ENCODE data around the gene POU2AF3. TPM values are rescaled to one million over a fixed set of nuclear protein-coding genes. Genes with fewer than 3 reads are reported as not detected.
"Not testable (repeated sequence)": the region's sequence is repeated elsewhere in the genome, so short reads cannot be mapped to it uniquely, and the experiment has no call there.

Gene POU2AF3
- polyA plus RNA-seq, 1 donor (not counting 4 experiments of a cell fraction or from before 2014, with no cell fraction given) = not detected

DNA sequence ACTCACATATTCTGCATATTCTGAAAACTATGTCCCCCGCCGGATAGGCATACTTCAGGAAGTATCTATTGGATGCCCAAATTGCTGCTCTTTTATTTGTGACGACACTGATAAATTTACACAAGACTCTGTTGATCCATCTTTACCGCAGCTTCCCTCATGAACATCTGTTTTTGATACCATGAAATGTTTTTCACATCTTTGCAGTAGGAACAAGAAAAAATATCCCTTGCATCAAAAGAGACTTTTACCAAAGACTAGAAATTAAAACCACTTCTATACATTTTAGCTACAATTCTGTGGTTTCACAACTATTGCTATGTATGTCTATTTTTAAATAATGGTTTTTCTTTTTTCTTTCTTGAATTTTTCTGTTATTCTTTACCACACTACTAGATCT is 37.5 kb upstream of the POU2AF3 start:
- Histone ChIP-seq H3K4me3 (ENCODE audit: control insufficient read depth in 2 of 3, extremely low read depth in 1 of 3, insufficient read depth in 2 of 3, low read depth in 1 of 3, low read length in 3 of 3) (no peak overlapping the region), H3K36me3 (ENCODE audit: control insufficient read depth in 2 of 2, extremely low read depth in 1 of 2, insufficient read depth in 2 of 2, low read length in 2 of 2) (no peaks in the 10 kb centered on the region), H3K79me2 (ENCODE audit: control insufficient read depth, insufficient read depth, low read length) (no peaks in the 10 kb centered on the region), H2AFZ (ENCODE audit: control insufficient read depth, low read length) (no peak overlapping the region), H3K9me3 (ENCODE audit: control insufficient read depth, low read depth, low read length) (no peaks in the 10 kb centered on the region), H3K27me3 (ENCODE audit: control insufficient read depth, extremely low read depth, insufficient read depth, low read length) (no peaks in the 10 kb centered on the region), H3K9me1 (ENCODE audit: control insufficient read depth, extremely low read depth, insufficient read depth, low read length) (no peaks in the 10 kb centered on the region), H3K9ac (ENCODE audit: control insufficient read depth, extremely low read depth, insufficient read depth, low read length) (no peak overlapping the region), H4K20me1 (ENCODE audit: control insufficient read depth, extremely low read depth, insufficient read depth, low read length) (no peaks in the 10 kb centered on the region), H3K27ac (ENCODE audit: control insufficient read depth, insufficient read depth, low read length) (no peak overlapping the region), H3K4me2 (ENCODE audit: control insufficient read depth, extremely low read depth, insufficient read depth, low read depth, low read length) (no peak overlapping the region), H3K4me1 (ENCODE audit: control insufficient read depth, extremely low read depth, insufficient read depth, low read length) (no peaks in the 10 kb centered on the region)
- DNase-seq (ENCODE audit: low read depth, low spot score) (no peak), FAIRE-seq (no peak)
- dilution Hi-C loops (cut with MboI; ENCODE audit: extremely low pct_ligation_motif_present, low sequenced_read_pairs) = no loop called here
- TF ChIP-seq EZH2 (IDR thresholded peaks at IDR 0.05; ENCODE audit: low read length) = no peak

GRCh38 chr11:111264646-111265045 is 33.7 kb upstream of the POU2AF3 start:
- Histone ChIP-seq H3K9ac (ENCODE audit: control insufficient read depth, extremely low read depth, insufficient read depth, low read length) (no peak overlapping the region), H2AFZ (ENCODE audit: control insufficient read depth, low read length) (no peak overlapping the region), H3K4me1 (ENCODE audit: control insufficient read depth, extremely low read depth, insufficient read depth, low read length) (no peaks in the 10 kb centered on the region), H3K9me3 (ENCODE audit: control insufficient read depth, low read depth, low read length) (no peaks in the 10 kb centered on the region), H3K27ac (ENCODE audit: control insufficient read depth, insufficient read depth, low read length) (no peak overlapping the region), H3K27me3 (ENCODE audit: control insufficient read depth, extremely low read depth, insufficient read depth, low read length) (no peaks in the 10 kb centered on the region), H3K4me3 (ENCODE audit: control insufficient read depth in 2 of 3, extremely low read depth in 1 of 3, insufficient read depth in 2 of 3, low read depth in 1 of 3, low read length in 3 of 3) (no peak overlapping the region), H4K20me1 (ENCODE audit: control insufficient read depth, extremely low read depth, insufficient read depth, low read length) (no peaks in the 10 kb centered on the region), H3K36me3 (ENCODE audit: control insufficient read depth in 2 of 2, extremely low read depth in 1 of 2, insufficient read depth in 2 of 2, low read length in 2 of 2) (no peaks in the 10 kb centered on the region), H3K9me1 (ENCODE audit: control insufficient read depth, extremely low read depth, insufficient read depth, low read length) (no peaks in the 10 kb centered on the region), H3K4me2 (ENCODE audit: control insufficient read depth, extremely low read depth, insufficient read depth, low read depth, low read length) (no peak overlapping the region), H3K79me2 (ENCODE audit: control insufficient read depth, insufficient read depth, low read length) (no peaks in the 10 kb centered on the region)
- FAIRE-seq (no peak), DNase-seq (ENCODE audit: low read depth, low spot score) (no peak)
- dilution Hi-C loops (cut with MboI; ENCODE audit: extremely low pct_ligation_motif_present, low sequenced_read_pairs) = no loop called here
- TF ChIP-seq EZH2 (IDR thresholded peaks at IDR 0.05; ENCODE audit: low read length) = no peak
- TF ChIP-seq, protein P1, sequence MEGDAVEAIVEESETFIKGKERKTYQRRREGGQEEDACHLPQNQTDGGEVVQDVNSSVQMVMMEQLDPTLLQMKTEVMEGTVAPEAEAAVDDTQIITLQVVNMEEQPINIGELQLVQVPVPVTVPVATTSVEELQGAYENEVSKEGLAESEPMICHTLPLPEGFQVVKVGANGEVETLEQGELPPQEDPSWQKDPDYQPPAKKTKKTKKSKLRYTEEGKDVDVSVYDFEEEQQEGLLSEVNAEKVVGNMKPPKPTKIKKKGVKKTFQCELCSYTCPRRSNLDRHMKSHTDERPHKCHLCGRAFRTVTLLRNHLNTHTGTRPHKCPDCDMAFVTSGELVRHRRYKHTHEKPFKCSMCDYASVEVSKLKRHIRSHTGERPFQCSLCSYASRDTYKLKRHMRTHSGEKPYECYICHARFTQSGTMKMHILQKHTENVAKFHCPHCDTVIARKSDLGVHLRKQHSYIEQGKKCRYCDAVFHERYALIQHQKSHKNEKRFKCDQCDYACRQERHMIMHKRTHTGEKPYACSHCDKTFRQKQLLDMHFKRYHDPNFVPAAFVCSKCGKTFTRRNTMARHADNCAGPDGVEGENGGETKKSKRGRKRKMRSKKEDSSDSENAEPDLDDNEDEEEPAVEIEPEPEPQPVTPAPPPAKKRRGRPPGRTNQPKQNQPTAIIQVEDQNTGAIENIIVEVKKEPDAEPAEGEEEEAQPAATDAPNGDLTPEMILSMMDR (optimal IDR thresholded peaks at IDR 0.05 in 1 of 3, IDR thresholded peaks at IDR 0.05 in 1 of 3, conservative IDR thresholded peaks at IDR 0.05 in 1 of 3; ENCODE audit: extremely low read depth in 1 of 3, insufficient read depth in 2 of 3, low read length in 3 of 3) = no peak

DNA sequence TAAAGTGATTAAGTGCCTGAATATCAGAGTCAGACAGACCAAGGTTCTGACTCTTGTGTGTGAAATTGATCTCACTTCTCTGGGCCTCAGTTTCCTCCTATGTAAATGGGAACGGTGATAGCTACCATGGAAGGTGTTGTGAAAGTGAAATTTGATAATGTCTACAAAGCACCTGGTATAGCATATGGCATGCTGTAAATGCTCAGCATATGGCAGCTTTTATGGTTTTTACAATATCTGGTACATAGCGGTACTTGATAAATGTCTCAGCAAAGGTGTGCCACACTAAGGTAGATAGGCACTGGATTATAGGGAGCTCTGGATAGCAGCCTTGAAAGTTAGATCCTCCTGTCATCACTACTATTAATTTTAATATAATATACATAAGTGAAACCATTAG is 32.9 kb upstream of the POU2AF3 start:
- no peak for TF ChIP-seq EZH2 (IDR thresholded peaks at IDR 0.05; ENCODE audit: low read length)
- TF ChIP-seq, protein P1 (optimal IDR thresholded peaks at IDR 0.05 in 1 of 3, IDR thresholded peaks at IDR 0.05 in 1 of 3, conservative IDR thresholded peaks at IDR 0.05 in 1 of 3; ENCODE audit: extremely low read depth in 1 of 3, insufficient read depth in 2 of 3, low read length in 3 of 3) = no peak
- no peak overlapping the region for H3K9ac ChIP-seq (ENCODE audit: control insufficient read depth, extremely low read depth, insufficient read depth, low read length)
- no peak overlapping the region for H2AFZ ChIP-seq (ENCODE audit: control insufficient read depth, low read length)
- H3K36me3 ChIP-seq (ENCODE audit: control insufficient read depth in 2 of 2, extremely low read depth in 1 of 2, insufficient read depth in 2 of 2, low read length in 2 of 2) = no peaks in the 10 kb centered on the region
- H3K27me3 ChIP-seq (ENCODE audit: control insufficient read depth, extremely low read depth, insufficient read depth, low read length) = no peaks in the 10 kb centered on the region
- H3K4me2 ChIP-seq (ENCODE audit: control insufficient read depth, extremely low read depth, insufficient read depth, low read depth, low read length) = no peak overlapping the region
- FAIRE-seq = no peak
- H3K27ac ChIP-seq (ENCODE audit: control insufficient read depth, insufficient read depth, low read length) = no peak overlapping the region
- H3K9me3 ChIP-seq (ENCODE audit: control insufficient read depth, low read depth, low read length) = no peaks in the 10 kb centered on the region
- dilution Hi-C loops (cut with MboI; ENCODE audit: extremely low pct_ligation_motif_present, low sequenced_read_pairs) = no loop called here
- H3K79me2 ChIP-seq (ENCODE audit: control insufficient read depth, insufficient read depth, low read length) = no peaks in the 10 kb centered on the region
- no peaks in the 10 kb centered on the region for H3K9me1 ChIP-seq (ENCODE audit: control insufficient read depth, extremely low read depth, insufficient read depth, low read length)
- H3K4me1 ChIP-seq (ENCODE audit: control insufficient read depth, extremely low read depth, insufficient read depth, low read length) = no peaks in the 10 kb centered on the region
- no peaks in the 10 kb centered on the region for H4K20me1 ChIP-seq (ENCODE audit: control insufficient read depth, extremely low read depth, insufficient read depth, low read length)
- DNase-seq (ENCODE audit: low read depth, low spot score) = no peak
- no peak overlapping the region for H3K4me3 ChIP-seq (ENCODE audit: control insufficient read depth in 2 of 3, extremely low read depth in 1 of 3, insufficient read depth in 2 of 3, low read depth in 1 of 3, low read length in 3 of 3)

- H3K9me1 ChIP-seq (ENCODE audit: control insufficient read depth, extremely low read depth, insufficient read depth, low read length); H3K9ac ChIP-seq (ENCODE audit: control insufficient read depth, extremely low read depth, insufficient read depth, low read length); H3K4me2 ChIP-seq (ENCODE audit: control insufficient read depth, extremely low read depth, insufficient read depth, low read depth, low read length); H3K4me3 ChIP-seq (ENCODE audit: control insufficient read depth in 2 of 3, extremely low read depth in 1 of 3, insufficient read depth in 2 of 3, low read depth in 1 of 3, low read length in 3 of 3); DNase-seq (ENCODE audit: low read depth, low spot score); H4K20me1 ChIP-seq (ENCODE audit: control insufficient read depth, extremely low read depth, insufficient read depth, low read length); H2AFZ ChIP-seq (ENCODE audit: control insufficient read depth, low read length); H3K79me2 ChIP-seq (ENCODE audit: control insufficient read depth, insufficient read depth, low read length); H3K9me3 ChIP-seq (ENCODE audit: control insufficient read depth, low read depth, low read length); FAIRE-seq; H3K27ac ChIP-seq (ENCODE audit: control insufficient read depth, insufficient read depth, low read length); H3K27me3 ChIP-seq (ENCODE audit: control insufficient read depth, extremely low read depth, insufficient read depth, low read length); H3K36me3 ChIP-seq (ENCODE audit: control insufficient read depth in 2 of 2, extremely low read depth in 1 of 2, insufficient read depth in 2 of 2, low read length in 2 of 2); dilution Hi-C loops (cut with MboI; ENCODE audit: extremely low pct_ligation_motif_present, low sequenced_read_pairs); H3K4me1 ChIP-seq (ENCODE audit: control insufficient read depth, extremely low read depth, insufficient read depth, low read length): not testable (repeated sequence)
Observed at GRCh38 chr11:111268303-111268702, 30.0 kb upstream of the POU2AF3 start.

Data from keratinocyte (primary cell).